OCI-LY1 (cell line): ENCODE data around the gene IGF2BP3.

Source experiments
- CTCF ChIP-seq: fragments of 200-600 bp; sonication (generic), shearing (Covaris generic); IDR thresholded peaks from 2 replicates; pipeline ENCODE4 v1.5.1; 2017; ENCODE audit warnings: mild to moderate bottlenecking, antibody characterized with exemption, low read length, moderate library complexity, mixed read lengths
- EZH2 ChIP-seq: fragments of 200-600 bp; sonication (generic), shearing (Covaris generic); IDR thresholded peaks from 2 replicates; pipeline ENCODE4 v1.8.0; 2017; ENCODE audit warnings: borderline replicate concordance, mixed run types, mild to moderate bottlenecking, antibody characterized with exemption, low read length, moderate library complexity, mixed read lengths

- no peak for TF ChIP-seq EZH2
- TF ChIP-seq CTCF = no peak
Observed at GRCh38 chr7:23385140-23385539, 85.2 kb downstream of the IGF2BP3 start.
